SU-DHL-6 (cell line): Measurements from ENCODE around the gene SLC12A7.

Experiments
- CTCF ChIP-seq: fragments of 200-600 bp; sonication (generic); IDR thresholded peaks from one replicate; pipeline ENCODE4 v1.5.1; 2017; ENCODE audit warnings: antibody characterized with exemption, mild to moderate bottlenecking, low read length, moderate library complexity; ENCODE audit not compliant: insufficient read depth, poor library complexity, severe bottlenecking
- EZH2phosphoT487 ChIP-seq: fragments of 200-600 bp; sonication (generic), shearing (Covaris generic); conservative IDR thresholded peaks from 2 replicates; pipeline ENCODE4 v1.6.1; 2018; ENCODE audit warnings: mild to moderate bottlenecking, antibody characterized with exemption, low read length, moderate library complexity, mixed read lengths

- TF ChIP-seq CTCF (no peak), EZH2phosphoT487 (no peak)
Measured at GRCh38 chr5:1034986-1035385, 76.9 kb downstream of the SLC12A7 start.
